ENCODE data around the gene AAMDC. TPM values are rescaled to one million over a fixed set of nuclear protein-coding genes. Genes with fewer than 3 reads are reported as not detected.
A peak's percentile ranks its signal among the peaks of the same experiment; 100 is the strongest.
"Not testable (repeated sequence)": the region's sequence is repeated elsewhere in the genome, so short reads cannot be mapped to it uniquely, and the experiment has no call there.

The AAMDC gene
- total RNA-seq, 1 experiment from 2014 or later: 37.7 TPM

DNA sequence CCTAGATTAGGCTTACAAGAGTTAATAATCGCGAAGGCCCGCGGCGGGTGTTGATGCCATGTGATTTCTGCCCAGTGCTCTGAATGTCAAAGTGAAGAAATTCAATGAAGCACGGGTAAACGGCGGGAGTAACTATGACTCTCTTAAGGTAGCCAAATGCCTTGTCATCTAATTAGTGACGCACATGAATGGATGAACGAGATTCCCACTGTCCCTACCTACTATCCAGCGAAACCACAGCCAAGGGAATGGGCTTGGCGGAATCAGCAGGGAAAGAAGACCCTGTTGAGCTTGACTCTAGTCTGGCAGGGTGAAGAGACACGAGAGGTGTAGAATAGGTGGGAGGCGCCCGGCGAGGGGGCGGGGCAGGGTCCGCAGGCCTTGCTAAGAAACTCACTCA, 65.5 kb downstream of the AAMDC start:
- DNase-seq (ENCODE audit: low spot score): no peak

- DNase-seq (ENCODE audit: low spot score): not testable (repeated sequence)
Observed at GRCh38 chr11:77889045-77889444, 68.1 kb downstream of the AAMDC start.

DNA sequence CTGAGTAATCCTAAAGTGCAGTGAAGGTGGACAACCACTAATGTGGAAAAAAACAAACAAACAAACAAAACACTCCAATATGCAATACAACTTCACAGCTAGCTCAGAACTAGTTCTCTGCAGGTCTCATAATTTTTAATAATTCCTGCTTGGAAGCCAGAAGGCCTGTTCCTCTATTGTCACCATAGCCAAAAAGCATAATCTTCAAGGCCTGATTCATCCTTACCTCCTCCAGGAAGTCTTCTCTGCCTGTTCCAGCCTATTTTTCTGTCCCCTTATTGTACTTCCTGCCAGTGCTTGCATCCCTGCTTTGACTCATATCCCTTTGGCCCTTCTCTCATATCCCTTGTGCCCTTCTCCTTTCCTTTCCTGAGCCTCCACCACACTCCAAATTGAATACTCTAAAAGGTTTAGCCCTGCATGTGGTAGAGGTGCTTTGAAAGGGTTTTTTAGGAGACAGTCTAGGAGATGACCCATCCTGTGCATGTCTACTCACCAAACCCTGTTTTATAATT, 69.2 kb downstream of the AAMDC start:
- DNase-seq (ENCODE audit: low spot score): peak; percentile 16

GRCh38 chr11:77890619-77891056, 69.7 kb downstream of the AAMDC start:
- peak; percentile 71 for DNase-seq (ENCODE audit: low spot score)

GRCh38 chr11:77891256-77891655, 70.3 kb downstream of the AAMDC start:
- peak; percentile 51 for DNase-seq (ENCODE audit: low spot score)

DNA sequence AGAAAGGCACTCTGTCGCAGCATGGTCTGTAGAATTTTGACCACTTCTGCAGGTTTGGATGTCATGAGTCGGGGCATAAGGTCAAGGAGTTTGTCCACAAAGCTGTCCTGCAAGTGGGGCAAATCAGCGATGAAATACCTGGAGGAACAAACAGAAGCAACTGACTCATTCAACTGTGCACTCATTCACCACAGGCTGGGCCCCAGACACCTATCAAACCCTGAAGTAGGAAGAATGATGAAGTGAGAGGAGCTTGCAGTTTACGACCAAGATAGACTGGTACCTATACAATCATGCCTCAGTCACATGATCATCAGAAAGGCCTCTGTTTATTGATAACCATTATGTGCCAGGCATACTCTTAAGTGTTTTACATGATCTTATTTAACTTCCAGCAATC, 70.8 kb downstream of the AAMDC start:
- DNase-seq (ENCODE audit: low spot score): not testable (repeated sequence)

DNA sequence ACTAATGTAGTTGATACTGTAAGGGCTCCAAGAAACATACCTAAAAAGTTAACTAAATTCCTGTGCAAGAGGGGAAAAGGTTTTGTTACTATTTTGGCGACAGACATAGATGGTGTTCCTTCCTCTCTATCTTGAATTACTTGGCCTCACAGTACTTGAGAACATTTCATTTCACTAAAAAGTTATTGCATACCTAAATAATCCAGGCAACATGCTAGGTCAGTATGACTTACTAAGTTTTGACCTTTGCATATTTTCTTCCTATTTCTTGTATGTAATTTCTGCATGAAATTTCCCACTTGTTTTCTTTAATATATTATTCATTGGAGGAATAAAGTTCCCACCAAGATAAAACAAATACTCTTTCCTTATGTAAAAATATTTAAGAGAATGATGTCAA, 74.0 kb downstream of the AAMDC start:
- not testable (repeated sequence) for DNase-seq (ENCODE audit: low spot score)

DNA sequence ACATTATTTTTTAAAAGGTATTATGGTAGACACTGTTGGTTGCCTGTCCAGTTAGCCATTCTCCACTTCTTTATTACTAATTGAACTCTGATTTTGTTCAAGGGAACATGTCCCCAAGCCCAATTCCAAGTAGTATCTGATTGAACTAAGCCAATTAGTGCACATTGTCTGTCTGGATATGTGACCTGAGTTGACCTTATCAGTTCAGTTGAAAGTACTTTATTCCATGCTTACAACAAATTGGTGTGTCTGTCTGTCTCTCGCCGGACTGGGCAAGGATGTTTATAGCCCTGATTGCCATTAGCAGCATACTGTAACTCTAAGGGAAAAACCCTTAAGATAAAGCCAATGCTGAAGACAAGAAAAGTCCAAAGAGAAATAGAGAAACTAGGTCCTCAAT, 87.9 kb downstream of the AAMDC start:
- no peak for DNase-seq (ENCODE audit: low spot score)

- DNase-seq (ENCODE audit: low spot score): no peak
Observed at GRCh38 chr11:77909277-77909676, 88.3 kb downstream of the AAMDC start.

DNA sequence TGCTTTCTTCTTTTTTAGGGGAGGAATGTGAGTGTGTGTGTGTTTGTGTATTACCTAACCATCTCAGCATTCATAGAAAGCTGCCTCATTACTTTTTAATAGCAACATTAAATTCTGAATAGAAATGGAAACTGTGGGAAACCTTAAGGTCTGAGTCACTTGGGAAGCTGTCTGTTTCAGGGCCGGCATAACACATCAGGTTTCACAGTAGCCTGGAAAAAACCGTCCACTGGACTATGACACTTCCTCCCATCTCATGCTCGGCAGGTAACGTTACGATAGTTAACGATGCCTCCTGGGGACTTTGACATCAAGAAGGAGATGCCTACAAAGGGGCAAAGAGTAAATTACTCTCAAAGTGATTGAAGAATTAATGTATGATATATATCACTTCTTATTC, 89.9 kb downstream of the AAMDC start:
- DNase-seq (ENCODE audit: low spot score): peak; percentile 47

- peak; percentile 8 for DNase-seq (ENCODE audit: low spot score)
Observed at GRCh38 chr11:77913608-77914306, 92.8 kb downstream of the AAMDC start.

GRCh38 chr11:77914307-77914791, 93.4 kb downstream of the AAMDC start:
- DNase-seq (ENCODE audit: low spot score): peak; percentile 94

GRCh38 chr11:77917713-77918112, 96.8 kb downstream of the AAMDC start:
- DNase-seq (ENCODE audit: low spot score): not testable (repeated sequence)

Other genes with a start within 250 kb of the AAMDC start
- gene AQP11, start 231.2 kb upstream of the AAMDC start, total RNA-seq (2014; rRNA removed; shearing (Covaris generic)): 5.8 and 8.4 TPM in 2 replicates
- 318 and 354 TPM in 2 replicates for gene CLNS1A, start 183.3 kb upstream of the AAMDC start, total RNA-seq (2014; rRNA removed; shearing (Covaris generic))
- 29.2 and 55.5 TPM in 2 replicates for gene RSF1, start 422 bp upstream of the AAMDC start, total RNA-seq (2014; rRNA removed; shearing (Covaris generic))
- gene INTS4, start 173.5 kb downstream of the AAMDC start, total RNA-seq (2014; rRNA removed; shearing (Covaris generic)): 25.8 and 26.5 TPM in 2 replicates
- 0.09 TPM in 1 of 2 replicates, not detected in the other for gene KCTD14, start 202.1 kb downstream of the AAMDC start, total RNA-seq (2014; rRNA removed; shearing (Covaris generic))
- not detected in 2 replicates for gene THRSP, start 242.7 kb downstream of the AAMDC start, total RNA-seq (2014; rRNA removed; shearing (Covaris generic))